ENCODE results near the gene LMNB1. TPM values are rescaled to one million over a fixed set of nuclear protein-coding genes. Genes with fewer than 3 reads are reported as not detected.

LMNB1 gene
- polyA plus RNA-seq, 1 donor (not counting 4 experiments of a cell fraction or from before 2014, with no cell fraction given), result 11.0 TPM

GRCh38 chr5:126829098-126829497 is 52.2 kb downstream of the LMNB1 start:
- no peak for TF ChIP-seq CTCF (optimal IDR thresholded peaks at IDR 0.05 in 1 of 3, IDR thresholded peaks at IDR 0.05 in 1 of 3, conservative IDR thresholded peaks at IDR 0.05 in 1 of 3; ENCODE audit: extremely low read depth in 1 of 3, insufficient read depth in 2 of 3, low read length in 3 of 3)
- TF ChIP-seq EZH2 (IDR thresholded peaks at IDR 0.05; ENCODE audit: low read length), result no peak
- dilution Hi-C loops (cut with MboI; ENCODE audit: extremely low pct_ligation_motif_present, low sequenced_read_pairs), result no loop called here
- DNase-seq (ENCODE audit: low read depth, low spot score), result no peak
- H3K27ac ChIP-seq (ENCODE audit: control insufficient read depth, insufficient read depth, low read length), result no peak overlapping the region
- H2AFZ ChIP-seq (ENCODE audit: control insufficient read depth, low read length), result no peak overlapping the region
- H3K4me2 ChIP-seq (ENCODE audit: control insufficient read depth, extremely low read depth, insufficient read depth, low read depth, low read length), result no peak overlapping the region
- no peak overlapping the region for H3K9ac ChIP-seq (ENCODE audit: control insufficient read depth, extremely low read depth, insufficient read depth, low read length)
- peaks cover 0 to 12% of the 10 kb centered on the region in 2 experiments for H3K36me3 ChIP-seq (ENCODE audit: control insufficient read depth in 2 of 2, extremely low read depth in 1 of 2, insufficient read depth in 2 of 2, low read length in 2 of 2)
- H3K27me3 ChIP-seq (ENCODE audit: control insufficient read depth, extremely low read depth, insufficient read depth, low read length), result no peaks in the 10 kb centered on the region
- H3K9me3 ChIP-seq (ENCODE audit: control insufficient read depth, low read depth, low read length), result no peaks in the 10 kb centered on the region
- FAIRE-seq, result no peak
- no peaks in the 10 kb centered on the region for H3K4me1 ChIP-seq (ENCODE audit: control insufficient read depth, extremely low read depth, insufficient read depth, low read length)
- H3K9me1 ChIP-seq (ENCODE audit: control insufficient read depth, extremely low read depth, insufficient read depth, low read length), result no peaks in the 10 kb centered on the region
- no peaks in the 10 kb centered on the region for H3K79me2 ChIP-seq (ENCODE audit: control insufficient read depth, insufficient read depth, low read length)
- no peak overlapping the region for H3K4me3 ChIP-seq (ENCODE audit: control insufficient read depth in 2 of 3, extremely low read depth in 1 of 3, insufficient read depth in 2 of 3, low read depth in 1 of 3, low read length in 3 of 3)
- no peaks in the 10 kb centered on the region for H4K20me1 ChIP-seq (ENCODE audit: control insufficient read depth, extremely low read depth, insufficient read depth, low read length)

- Histone ChIP-seq H3K9ac (ENCODE audit: control insufficient read depth, extremely low read depth, insufficient read depth, low read length) (no peak overlapping the region), H4K20me1 (ENCODE audit: control insufficient read depth, extremely low read depth, insufficient read depth, low read length) (no peaks in the 10 kb centered on the region), H2AFZ (ENCODE audit: control insufficient read depth, low read length) (no peak overlapping the region), H3K4me2 (ENCODE audit: control insufficient read depth, extremely low read depth, insufficient read depth, low read depth, low read length) (no peak overlapping the region), H3K36me3 (ENCODE audit: control insufficient read depth in 2 of 2, extremely low read depth in 1 of 2, insufficient read depth in 2 of 2, low read length in 2 of 2) (peaks cover 0 to 11% of the 10 kb centered on the region in 2 experiments), H3K9me1 (ENCODE audit: control insufficient read depth, extremely low read depth, insufficient read depth, low read length) (no peaks in the 10 kb centered on the region), H3K9me3 (ENCODE audit: control insufficient read depth, low read depth, low read length) (no peaks in the 10 kb centered on the region), H3K79me2 (ENCODE audit: control insufficient read depth, insufficient read depth, low read length) (no peaks in the 10 kb centered on the region), H3K27ac (ENCODE audit: control insufficient read depth, insufficient read depth, low read length) (no peak overlapping the region), H3K27me3 (ENCODE audit: control insufficient read depth, extremely low read depth, insufficient read depth, low read length) (no peaks in the 10 kb centered on the region), H3K4me1 (ENCODE audit: control insufficient read depth, extremely low read depth, insufficient read depth, low read length) (no peaks in the 10 kb centered on the region), H3K4me3 (ENCODE audit: control insufficient read depth in 2 of 3, extremely low read depth in 1 of 3, insufficient read depth in 2 of 3, low read depth in 1 of 3, low read length in 3 of 3) (no peak overlapping the region)
- DNase-seq (ENCODE audit: low read depth, low spot score), result no peak
- TF ChIP-seq EZH2 (IDR thresholded peaks at IDR 0.05; ENCODE audit: low read length), result no peak
- no peak for TF ChIP-seq CTCF (optimal IDR thresholded peaks at IDR 0.05 in 1 of 3, IDR thresholded peaks at IDR 0.05 in 1 of 3, conservative IDR thresholded peaks at IDR 0.05 in 1 of 3; ENCODE audit: extremely low read depth in 1 of 3, insufficient read depth in 2 of 3, low read length in 3 of 3)
- dilution Hi-C loops (cut with MboI; ENCODE audit: extremely low pct_ligation_motif_present, low sequenced_read_pairs), result no loop called here
- no peak for FAIRE-seq
Observed at GRCh38 chr5:126830061-126830460, 53.1 kb downstream of the LMNB1 start.

Data from keratinocyte (primary cell).